ENCODE measurements around the gene AMFR. TPM values are rescaled to one million over a fixed set of nuclear protein-coding genes. Genes with fewer than 3 reads are reported as not detected.

AMFR gene
- polyA plus RNA-seq, 4 donors: 96.4 to 143 (median 124) TPM

DNA sequence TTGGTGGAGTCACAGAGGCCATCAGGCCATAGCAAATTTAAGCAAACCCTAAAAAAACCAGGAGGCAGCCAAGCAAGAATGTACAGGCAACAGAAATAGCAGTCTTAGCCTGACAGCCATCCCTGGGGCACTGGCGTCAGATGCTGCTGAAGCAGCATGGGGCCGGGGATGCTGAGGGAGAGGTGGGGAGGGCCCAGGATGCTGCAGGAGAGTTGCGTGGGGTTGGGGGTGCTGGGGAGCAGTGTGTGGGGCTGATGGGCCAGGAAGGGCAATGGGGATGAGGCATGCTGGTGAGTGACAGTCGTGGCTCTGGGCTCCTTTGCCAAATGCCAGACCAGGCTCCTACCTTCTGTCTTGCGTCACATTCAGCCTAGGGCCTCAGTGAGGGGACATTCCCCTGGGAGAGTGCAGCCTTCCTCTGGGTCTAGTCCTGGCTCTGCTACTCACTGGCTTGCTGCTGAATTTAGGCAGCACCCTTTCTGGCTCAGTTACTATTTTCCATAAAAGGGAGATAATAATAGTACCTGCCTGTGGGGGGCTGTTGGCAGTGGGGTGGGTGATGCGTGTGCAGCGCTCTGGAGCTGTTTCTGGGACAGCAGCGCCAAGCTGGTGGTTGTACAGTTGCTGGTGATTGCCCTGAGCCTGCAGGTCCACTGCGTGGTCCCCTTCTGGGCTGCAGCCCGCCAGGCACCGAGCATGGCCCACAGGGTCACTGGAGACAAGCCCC lies 88.1 kb downstream of the AMFR start:
- DNase-seq (ENCODE audit: low read depth in 4 of 4, low spot score in 3 of 4): no peak

- DNase-seq (ENCODE audit: low read depth in 4 of 4, low spot score in 3 of 4): no peak
Measured at GRCh38 chr16:56336711-56337110, 88.6 kb downstream of the AMFR start.

DNA sequence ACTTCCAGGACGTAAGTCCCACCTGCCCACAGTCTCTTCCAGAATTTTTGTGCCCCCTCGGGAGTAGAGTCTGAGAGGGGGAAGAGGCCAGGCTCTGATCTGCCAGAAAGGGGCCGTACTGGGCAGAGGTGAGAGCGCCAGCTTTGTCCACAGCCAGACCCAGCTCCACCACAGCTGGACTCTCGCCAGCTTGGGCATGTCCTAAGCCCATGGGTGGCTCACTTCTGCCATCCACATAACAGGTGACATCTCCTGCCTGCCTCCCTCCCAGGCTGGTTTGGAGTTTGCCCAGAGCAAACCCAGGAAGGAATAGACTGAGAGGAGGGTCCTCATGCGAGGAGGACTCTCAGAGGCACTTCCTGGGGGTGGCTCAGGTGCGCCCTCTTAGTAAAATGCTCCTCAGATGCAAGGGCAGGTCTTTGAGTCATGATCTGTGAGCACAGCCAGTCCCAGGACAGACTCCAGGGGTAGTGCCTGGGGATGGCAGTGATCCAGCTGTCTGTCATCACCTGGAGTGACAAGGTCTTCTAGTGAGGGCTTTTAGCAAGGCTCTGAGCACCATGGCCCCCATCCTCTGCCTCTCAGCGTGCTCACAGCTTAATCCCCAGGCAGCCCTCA lies 89.2 kb downstream of the AMFR start:
- no peak for DNase-seq (ENCODE audit: low read depth in 4 of 4, low spot score in 3 of 4)

DNA sequence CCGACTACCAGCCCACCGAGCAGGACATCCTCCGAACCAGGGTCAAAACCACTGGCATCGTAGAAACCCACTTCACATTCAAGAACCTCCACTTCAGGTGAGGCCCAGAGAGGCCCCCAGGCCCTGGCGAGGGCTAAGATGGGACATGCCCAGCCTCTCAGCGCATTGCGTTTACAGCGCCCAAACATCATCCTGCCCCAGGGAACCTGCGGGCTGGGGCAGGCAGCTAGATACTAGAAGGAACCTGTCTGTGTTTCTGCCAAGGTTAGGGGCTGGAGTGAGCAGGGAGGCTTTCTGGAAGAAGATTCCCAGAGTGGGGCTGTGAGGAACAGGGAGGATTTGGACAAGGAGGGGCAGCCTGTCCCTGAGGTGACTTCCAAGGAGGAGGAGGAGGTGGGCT lies 90.6 kb downstream of the AMFR start:
- DNase-seq (ENCODE audit: low read depth in 4 of 4, low spot score in 3 of 4): no peak

DNA sequence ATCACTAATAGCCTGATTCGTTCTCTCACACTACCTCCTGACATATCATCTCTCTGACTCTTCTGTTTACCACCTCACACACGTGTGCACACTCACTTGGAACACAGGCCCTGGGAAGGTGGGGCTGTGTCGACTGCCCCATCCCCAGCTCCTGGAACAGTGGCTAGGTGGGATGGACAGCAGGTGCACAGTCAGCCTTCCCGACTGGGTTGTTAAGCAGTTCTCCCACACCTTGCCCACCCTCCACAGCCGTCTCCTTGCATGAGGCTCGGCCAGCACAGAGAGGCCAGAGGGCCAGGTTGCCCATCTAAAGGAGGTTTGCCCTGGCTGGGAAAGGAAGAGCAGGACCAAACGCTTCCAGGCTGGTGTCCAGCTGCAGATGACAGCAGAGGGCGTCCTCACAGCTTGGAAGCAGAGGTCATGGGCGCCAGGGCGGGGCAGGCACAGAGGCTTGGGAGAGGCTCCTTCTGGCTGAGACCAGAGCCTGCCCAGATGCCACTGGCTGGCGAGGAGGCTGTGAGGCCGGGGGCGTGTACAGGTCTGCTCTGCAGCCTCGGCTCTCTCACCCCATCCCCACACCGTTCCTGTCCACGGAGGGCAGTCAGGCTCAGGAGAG lies 92.8 kb downstream of the AMFR start:
- no peak for DNase-seq (ENCODE audit: low read depth in 4 of 4, low spot score in 3 of 4)

GRCh38 chr16:56331915-56332314 lies 93.4 kb downstream of the AMFR start:
- DNase-seq (ENCODE audit: low read depth in 4 of 4, low spot score in 3 of 4): no peak

- no peak for DNase-seq (ENCODE audit: low read depth in 4 of 4, low spot score in 3 of 4)
Measured at GRCh38 chr16:56331399-56331798, 93.9 kb downstream of the AMFR start.

- no peak for DNase-seq (ENCODE audit: low read depth in 4 of 4, low spot score in 3 of 4)
Measured at GRCh38 chr16:56330476-56330875, 94.9 kb downstream of the AMFR start.

- DNase-seq (ENCODE audit: low read depth in 4 of 4, low spot score in 3 of 4): no peak
Measured at GRCh38 chr16:56329887-56330286, 95.5 kb downstream of the AMFR start.

DNA sequence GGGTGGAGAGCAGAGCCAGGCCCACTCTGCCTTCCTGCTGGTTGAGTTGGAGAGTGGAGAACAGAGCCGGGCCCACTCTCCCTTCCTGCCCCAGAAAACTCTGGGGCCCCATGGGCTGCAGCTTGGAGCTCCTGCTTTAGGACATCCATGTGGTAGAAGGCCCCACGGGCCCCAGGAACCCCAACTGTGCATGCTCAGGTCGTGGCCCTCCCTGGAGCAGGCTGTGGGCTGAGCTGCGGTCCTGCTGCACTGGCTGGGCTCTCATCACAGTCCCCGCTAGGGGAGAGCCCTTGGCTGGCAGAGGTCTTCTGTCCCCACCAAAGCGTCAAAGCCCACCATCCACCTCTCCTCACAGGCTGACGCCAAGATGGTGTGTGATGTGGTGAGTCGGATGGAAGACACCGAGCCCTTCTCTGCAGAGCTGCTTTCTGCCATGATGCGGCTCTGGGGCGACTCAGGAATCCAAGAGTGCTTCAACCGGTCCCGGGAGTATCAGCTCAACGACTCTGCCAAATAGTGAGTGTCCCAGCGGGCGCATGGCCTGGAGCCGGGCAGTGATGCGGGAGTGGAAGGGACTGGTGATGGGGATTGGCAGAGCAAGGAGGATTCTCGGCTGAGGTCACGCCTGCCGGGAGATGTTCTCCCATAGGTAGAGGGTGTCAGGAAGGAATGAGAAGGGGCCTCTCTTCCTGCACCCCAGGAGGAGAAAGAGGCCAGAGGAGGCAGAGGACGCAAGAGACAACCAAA lies 96.9 kb downstream of the AMFR start:
- no peak for DNase-seq (ENCODE audit: low read depth in 4 of 4, low spot score in 3 of 4)

GRCh38 chr16:56327929-56328258 lies 97.5 kb downstream of the AMFR start:
- DNase-seq (ENCODE audit: low read depth in 4 of 4, low spot score in 3 of 4): no peak

GRCh38 chr16:56327071-56327928 lies 98.0 kb downstream of the AMFR start:
- no peak for DNase-seq (ENCODE audit: low read depth in 4 of 4, low spot score in 3 of 4)

DNA sequence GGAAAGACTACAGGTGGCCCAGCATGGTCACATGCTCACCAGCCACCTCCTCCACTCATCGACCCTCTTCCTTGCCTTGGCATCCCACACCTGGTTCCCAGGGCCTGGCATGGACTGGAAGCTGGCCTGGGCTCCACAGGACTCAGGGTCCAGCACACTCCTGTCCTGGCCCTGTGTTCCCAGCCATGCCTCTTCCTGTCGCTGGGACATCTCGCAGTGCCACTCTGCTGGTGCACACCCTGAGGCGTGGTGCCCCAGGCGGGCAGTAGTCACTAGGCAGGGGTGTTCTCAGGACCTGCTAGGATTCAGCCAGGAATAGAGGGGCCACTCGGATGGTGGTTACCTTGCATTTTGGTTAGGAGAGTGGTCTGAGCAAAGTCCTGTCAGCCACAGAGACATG lies 99.4 kb downstream of the AMFR start:
- DNase-seq (ENCODE audit: low read depth in 4 of 4, low spot score in 3 of 4): no peak

- DNase-seq (ENCODE audit: low read depth in 4 of 4, low spot score in 3 of 4): no peak
Measured at GRCh38 chr16:56324406-56324805, 100.9 kb downstream of the AMFR start.

DNA sequence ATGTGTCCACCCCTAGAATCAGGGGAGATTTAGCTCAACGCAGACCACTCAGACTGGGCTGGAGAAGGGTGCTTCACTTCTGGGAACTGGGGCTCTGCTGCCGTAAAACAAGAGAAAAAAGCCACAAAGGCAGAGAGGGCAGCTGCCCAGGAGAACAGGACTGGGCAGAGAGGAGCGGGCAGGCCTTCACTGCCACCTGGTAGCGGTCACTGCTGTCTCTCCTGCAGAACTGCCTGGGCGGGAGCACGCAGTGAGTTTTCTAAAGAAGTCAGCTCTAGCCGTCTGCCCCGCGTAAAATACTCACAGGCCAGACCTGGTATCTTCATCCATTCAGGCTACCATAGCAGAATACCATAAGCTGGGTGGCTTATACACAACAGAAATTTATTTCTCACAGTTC lies 103.8 kb downstream of the AMFR start:
- no peak for DNase-seq (ENCODE audit: low read depth in 4 of 4, low spot score in 3 of 4)

DNA sequence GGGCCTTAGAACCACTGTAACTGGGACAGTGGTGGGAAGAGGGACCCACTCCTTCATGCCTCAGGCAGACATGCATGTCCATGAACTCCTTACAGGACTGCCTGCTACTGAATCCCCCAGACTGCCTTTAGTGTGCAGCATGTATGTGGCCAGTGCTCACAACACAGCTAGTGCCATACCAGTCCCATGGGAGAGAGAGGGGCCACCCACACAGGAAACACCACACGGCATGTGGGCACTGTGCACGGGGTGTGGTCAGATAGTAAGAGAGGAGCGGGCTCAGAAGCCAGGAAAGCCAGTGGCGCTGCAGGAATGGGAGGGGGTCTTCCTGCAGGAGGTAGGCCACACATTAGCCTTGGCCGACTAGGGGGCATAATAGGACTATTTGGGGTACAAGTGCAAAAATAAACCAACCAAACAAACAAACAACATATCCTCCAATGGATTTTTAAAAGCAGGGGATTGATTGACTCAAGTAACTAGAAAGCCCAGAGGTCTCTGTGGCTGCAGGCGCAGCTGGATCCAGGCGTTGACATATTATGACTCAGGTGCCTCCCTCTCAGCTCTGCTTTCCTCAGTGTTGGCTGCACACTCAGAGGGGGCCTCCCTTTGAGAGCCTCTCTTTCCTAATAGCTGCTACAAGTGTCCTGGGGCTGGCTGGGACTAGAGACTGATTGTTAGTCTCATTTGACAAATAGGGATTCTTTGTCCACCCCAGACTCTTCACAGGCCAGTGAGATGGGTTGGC lies 104.4 kb downstream of the AMFR start:
- DNase-seq (ENCODE audit: low read depth in 4 of 4, low spot score in 3 of 4): no peak

DNA sequence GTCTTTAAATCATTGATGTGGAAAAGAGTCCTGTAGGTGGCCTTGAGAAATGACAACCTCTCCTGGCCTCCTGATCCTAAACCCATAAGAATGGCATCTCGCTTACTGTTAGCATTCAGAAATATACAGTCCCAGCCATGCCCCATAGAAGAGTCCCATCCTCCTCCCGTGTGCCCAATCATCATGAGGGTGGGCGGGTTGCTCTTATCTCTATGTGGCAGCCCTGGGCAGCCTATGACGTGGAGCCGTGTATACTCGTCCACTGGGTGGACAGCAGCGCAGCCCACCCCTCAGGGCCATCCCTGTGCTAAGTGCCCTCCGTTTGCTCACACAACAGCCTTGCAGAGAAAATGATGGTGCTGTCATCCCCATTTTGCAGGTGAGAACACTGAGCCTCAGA lies 105.3 kb downstream of the AMFR start:
- no peak for DNase-seq (ENCODE audit: low read depth in 4 of 4, low spot score in 3 of 4)

GRCh38 chr16:56319376-56319775 lies 106.0 kb downstream of the AMFR start:
- no peak for DNase-seq (ENCODE audit: low read depth in 4 of 4, low spot score in 3 of 4)

DNA sequence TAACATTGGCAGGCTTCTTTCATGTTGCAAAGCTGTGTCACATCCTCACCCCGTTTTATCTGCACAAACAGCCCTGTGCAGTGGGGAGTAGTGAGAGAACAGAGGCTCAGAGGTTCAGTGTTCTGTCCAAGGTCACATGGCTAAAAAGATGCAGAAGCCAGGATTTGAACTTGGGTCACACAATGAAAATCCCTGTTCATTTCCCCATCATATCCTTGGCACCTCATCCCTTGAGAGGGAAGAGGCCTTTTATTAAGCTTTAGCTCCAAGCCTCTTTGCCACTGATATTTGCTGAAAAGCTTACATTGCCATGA lies 106.6 kb downstream of the AMFR start:
- no peak for DNase-seq (ENCODE audit: low read depth in 4 of 4, low spot score in 3 of 4)
